Esophagus squamous epithelium (tissue), 5 donors: ENCODE data around the gene C11orf52. TPM values are rescaled to one million over a fixed set of nuclear protein-coding genes. Genes with fewer than 3 reads are reported as not detected.

Experiments
- DNase-seq: peaks from one replicate; lab custom pipeline; 2025; lab: John Stamatoyannopoulos, UW
- H3K27ac ChIP-seq, 4 donors: fragments of 200-600 bp; sonication (generic); one replicate each; pipeline ENCODE4 v1.5.1; 2016 to 2019; ENCODE audit warnings: mild to moderate bottlenecking in 1 of 4
- H3K27me3 ChIP-seq, 4 donors: fragments of 200-600 bp; sonication (generic); 1 replicate in 3 of 4; 2 replicates in 1 of 4; pipeline versions ENCODE4 v1.5.1 to v1.6.0; 2017 to 2021; ENCODE audit warnings: antibody characterized with exemption in 1 of 4
- H3K36me3 ChIP-seq, 3 donors: fragments of 200-600 bp; sonication (generic); one replicate each; pipeline ENCODE4 v1.5.1; 2016 to 2019
- H3K4me1 ChIP-seq, 3 donors: fragments of 200-600 bp; sonication (generic); one replicate each; pipeline ENCODE4 v1.5.1; 2017 to 2019
- H3K4me3 ChIP-seq, 4 donors: fragments of 200-600 bp; sonication (generic); 1 replicate in 3 of 4; 2 replicates in 1 of 4; pipeline ENCODE4 v1.5.1; 2016 to 2019; ENCODE audit warnings: mild to moderate bottlenecking in 2 of 4, moderate library complexity in 1 of 4
- H3K9me3 ChIP-seq, 3 donors: fragments of 200-600 bp; sonication (generic); one replicate each; pipeline ENCODE4 v1.5.1; 2016 to 2019
- POLR2A ChIP-seq, 4 donors: fragments of 450-650 bp; IDR thresholded peaks; one replicate each; pipeline ENCODE4 v1.6.1; 2017; ENCODE audit warnings: antibody characterized with exemption in 4 of 4, mild to moderate bottlenecking in 4 of 4, moderate library complexity in 3 of 4
- WGBS, 2 donors: methylation state at CpG; one replicate each; pipeline ENCODE4 v1.1.5; 2018; 5-methylcytosine and 5-hydroxymethylcytosine counted together
- intact Hi-C: fragments of 100-400 bp; cut with DNase I; formaldehyde crosslinking; loops from one replicate; pipeline ENCODE4 v1.15.0; 2022
- total RNA-seq, 4 donors: library from RNA; depleted of rRNA; stranded (reverse); fragments of >200 nt; gene quantifications; one replicate each; pipeline ENCODE4 v1.1.0, GENCODE V29; 2016
- TF ChIP-seq, protein P1 (sequence below), 6 experiments: fragments of 450-650 bp in 4 of 6; fragments of 200-600 bp in 2 of 6; sonication (generic) in 2 of 6; IDR thresholded peaks; one replicate each; pipeline ENCODE4 v1.5.1; 2016 to 2019; ENCODE audit warnings: antibody characterized with exemption in 6 of 6, mild to moderate bottlenecking in 4 of 6, moderate library complexity in 4 of 6
- donor health status: DM: yes; HTN: yes; CAD: no.

C11orf52 gene
- total RNA-seq, 4 donors from 2014 or later = 2.4 to 10.2 (median 3.7) TPM

DNA sequence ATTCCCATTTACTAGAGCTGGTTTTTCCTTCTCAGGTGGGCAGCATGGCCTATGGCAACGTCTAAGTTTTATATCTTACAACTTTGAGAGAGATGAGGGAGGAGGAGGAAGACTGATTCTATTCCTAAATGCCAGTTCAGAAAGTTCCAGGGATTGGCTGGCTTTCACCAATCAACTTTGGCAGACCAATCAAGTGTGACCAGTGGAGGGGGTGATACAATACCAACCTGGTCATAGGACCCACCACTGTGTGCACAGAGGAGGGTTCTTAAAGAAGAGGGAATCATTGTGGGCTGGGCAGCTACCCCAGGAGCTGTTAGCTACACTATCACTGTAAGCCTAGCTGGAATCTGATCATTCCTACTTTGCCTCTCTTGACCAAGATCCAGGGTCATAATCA is 26.5 kb downstream of the C11orf52 start:
- no peak for DNase-seq
- intact Hi-C loops = no loop called here
- Histone ChIP-seq H3K4me1 (peaks cover 0 to 28% (median 12%) of the 10 kb centered on the region in 3 donors), H3K36me3 (no peaks in the 10 kb centered on the region), H3K9me3 (no peaks in the 10 kb centered on the region), H3K27me3 (no peaks in the 10 kb centered on the region), H3K4me3 (no peak overlapping the region), H3K27ac (peak overlapping the region; percentile 24 to 71 (median 63))
- WGBS, 2 donors = 56 to 73% methylated on average over 1 of the region's 1 CpG
- TF ChIP-seq, protein P1, sequence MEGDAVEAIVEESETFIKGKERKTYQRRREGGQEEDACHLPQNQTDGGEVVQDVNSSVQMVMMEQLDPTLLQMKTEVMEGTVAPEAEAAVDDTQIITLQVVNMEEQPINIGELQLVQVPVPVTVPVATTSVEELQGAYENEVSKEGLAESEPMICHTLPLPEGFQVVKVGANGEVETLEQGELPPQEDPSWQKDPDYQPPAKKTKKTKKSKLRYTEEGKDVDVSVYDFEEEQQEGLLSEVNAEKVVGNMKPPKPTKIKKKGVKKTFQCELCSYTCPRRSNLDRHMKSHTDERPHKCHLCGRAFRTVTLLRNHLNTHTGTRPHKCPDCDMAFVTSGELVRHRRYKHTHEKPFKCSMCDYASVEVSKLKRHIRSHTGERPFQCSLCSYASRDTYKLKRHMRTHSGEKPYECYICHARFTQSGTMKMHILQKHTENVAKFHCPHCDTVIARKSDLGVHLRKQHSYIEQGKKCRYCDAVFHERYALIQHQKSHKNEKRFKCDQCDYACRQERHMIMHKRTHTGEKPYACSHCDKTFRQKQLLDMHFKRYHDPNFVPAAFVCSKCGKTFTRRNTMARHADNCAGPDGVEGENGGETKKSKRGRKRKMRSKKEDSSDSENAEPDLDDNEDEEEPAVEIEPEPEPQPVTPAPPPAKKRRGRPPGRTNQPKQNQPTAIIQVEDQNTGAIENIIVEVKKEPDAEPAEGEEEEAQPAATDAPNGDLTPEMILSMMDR (IDR thresholded peaks at IDR 0.05) = no peak
- no peak for TF ChIP-seq POLR2A (IDR thresholded peaks at IDR 0.05)

DNA sequence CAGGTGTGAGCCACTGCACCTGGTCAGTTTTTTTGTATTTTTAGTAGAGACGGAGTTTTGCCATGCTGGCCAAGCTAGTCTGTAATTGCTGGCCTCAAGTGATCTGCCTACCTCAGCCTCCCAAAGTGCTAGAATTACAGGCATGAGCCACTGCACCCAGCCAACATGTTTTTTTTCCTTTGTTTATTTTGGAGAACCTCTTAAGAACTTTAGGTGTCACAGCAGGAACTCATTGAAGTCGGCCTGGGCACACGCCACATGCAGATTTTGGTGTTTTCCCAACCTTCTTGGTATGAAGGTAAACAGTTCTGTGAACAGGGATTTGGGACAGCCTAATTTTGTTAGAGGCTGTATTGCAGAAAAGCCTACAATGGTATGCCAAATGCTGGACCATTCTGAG is 27.8 kb downstream of the C11orf52 start:
- no peaks in the 10 kb centered on the region for H3K36me3 ChIP-seq
- no peak overlapping the region for H3K27ac ChIP-seq
- intact Hi-C loops = no loop called here
- no peak overlapping the region for H3K4me3 ChIP-seq
- 31 to 42% methylated on average over 2 of the region's 3 CpGs for WGBS, 2 donors
- H3K27me3 ChIP-seq = no peaks in the 10 kb centered on the region
- TF ChIP-seq, protein P1 (IDR thresholded peaks at IDR 0.05) = no peak
- no peaks in the 10 kb centered on the region for H3K9me3 ChIP-seq
- H3K4me1 ChIP-seq = peaks cover 0 to 28% (median 12%) of the 10 kb centered on the region in 3 donors
- DNase-seq = no peak

DNA sequence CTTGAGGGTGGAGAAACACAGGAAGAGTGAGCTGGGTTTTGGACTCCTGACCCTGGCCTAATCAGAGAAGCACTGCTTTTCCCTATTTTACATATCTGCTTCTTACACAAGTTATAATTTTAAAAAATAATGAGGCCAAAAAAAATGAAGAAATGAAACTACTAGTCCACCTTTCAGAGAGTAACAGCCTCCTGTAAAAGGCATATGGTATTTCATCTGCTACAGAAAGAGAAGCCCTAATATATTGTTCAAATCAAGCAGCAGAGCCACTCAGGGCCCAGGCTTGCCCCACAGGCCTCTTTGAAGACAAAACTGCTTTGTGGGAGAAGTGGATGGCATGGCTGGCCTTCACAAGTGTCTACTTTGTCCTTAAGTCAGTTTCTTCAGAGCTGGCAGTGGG is 28.4 kb downstream of the C11orf52 start:
- intact Hi-C loops = no loop called here
- H3K27ac ChIP-seq = peak overlapping the region in 1 of 4 donors; percentile 21
- DNase-seq = no peak

DNA sequence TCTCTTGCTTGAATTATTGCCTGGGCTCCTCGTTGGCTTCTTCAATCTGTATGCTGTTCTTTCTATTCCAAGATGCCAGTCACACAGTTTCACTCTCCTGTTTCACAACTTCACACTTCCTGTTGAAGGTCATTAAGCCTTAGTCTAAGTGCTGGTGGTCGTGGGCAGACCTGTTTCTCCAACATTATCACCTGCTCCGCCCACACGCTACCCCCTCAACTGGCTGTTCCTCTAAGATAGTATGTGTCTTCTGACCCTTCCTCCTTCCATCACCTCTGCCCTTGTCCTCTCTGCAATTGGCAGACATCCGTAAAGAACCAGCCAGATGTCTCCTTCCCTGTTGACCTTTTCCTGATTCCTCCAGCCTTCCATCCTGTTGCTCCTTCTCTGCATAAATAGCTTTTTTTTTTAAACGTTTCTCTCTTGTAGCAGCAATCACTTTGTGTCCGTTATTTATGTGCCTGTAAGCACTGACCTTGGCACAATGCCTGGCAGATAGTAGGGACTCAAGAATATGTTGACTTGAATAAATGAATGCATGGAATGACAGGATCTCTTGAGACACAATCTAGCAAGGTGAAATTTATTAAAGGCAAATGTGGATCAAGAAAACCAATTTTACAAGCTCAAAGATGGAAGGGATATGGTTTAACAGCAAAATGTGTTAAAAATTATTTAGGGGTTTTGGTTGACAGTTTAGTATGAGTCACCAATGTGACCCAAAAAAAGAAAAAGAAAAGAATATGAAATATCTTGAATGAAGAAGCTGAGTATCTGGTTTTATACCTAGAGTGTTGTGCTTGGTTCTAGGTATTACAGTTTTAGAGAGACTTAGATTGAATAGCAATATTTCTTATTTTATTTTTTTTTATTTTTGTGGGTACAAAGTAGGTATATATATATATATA is 31.1 kb downstream of the C11orf52 start:
- Histone ChIP-seq H3K27me3 (no peaks in the 10 kb centered on the region), H3K4me1 (peaks cover 0 to 11% (median 7%) of the 10 kb centered on the region in 3 donors), H3K36me3 (no peaks in the 10 kb centered on the region), H3K4me3 (no peak overlapping the region), H3K27ac (no peak overlapping the region), H3K9me3 (no peaks in the 10 kb centered on the region)
- no peak for DNase-seq
- TF ChIP-seq, protein P1 (IDR thresholded peaks at IDR 0.05) = no peak
- no peak for TF ChIP-seq POLR2A (IDR thresholded peaks at IDR 0.05)
- WGBS, 2 donors = 53 to 58% methylated on average over 7 of the region's 7 CpGs
- intact Hi-C loops = no loop called here

More for the DNA sequence above, 28.4 kb downstream of the C11orf52 start:
- H3K36me3 ChIP-seq = no peaks in the 10 kb centered on the region
- peaks cover 0 to 23% (median 12%) of the 10 kb centered on the region in 3 donors for H3K4me1 ChIP-seq
- no peak overlapping the region for H3K4me3 ChIP-seq
- H3K27me3 ChIP-seq = no peaks in the 10 kb centered on the region
- no peaks in the 10 kb centered on the region for H3K9me3 ChIP-seq
- TF ChIP-seq POLR2A (IDR thresholded peaks at IDR 0.05) = no peak
- TF ChIP-seq, protein P1 (IDR thresholded peaks at IDR 0.05) = no peak

DNA sequence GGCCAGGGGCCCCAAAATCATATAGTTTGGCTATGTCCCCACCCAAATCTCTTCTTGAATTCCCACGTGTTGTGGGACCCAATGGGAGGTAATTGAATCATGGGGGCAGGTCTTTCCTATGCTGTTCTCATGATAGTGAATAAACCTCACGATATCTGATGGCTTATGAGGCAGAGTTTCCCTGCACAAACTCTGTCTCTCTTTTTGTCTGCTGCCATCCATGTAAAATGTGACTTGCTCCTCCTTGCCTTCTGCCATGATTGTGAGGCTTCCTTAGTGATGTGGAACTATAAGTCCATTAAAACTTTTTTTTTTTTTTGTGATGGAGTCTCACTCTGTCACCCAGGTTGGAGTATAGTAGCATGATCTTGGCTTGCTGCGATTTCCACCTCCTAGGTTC is 32.9 kb downstream of the C11orf52 start:
- Histone ChIP-seq H3K4me1 (peaks cover 0 to 2% (median 0%) of the 10 kb centered on the region in 3 donors), H3K9me3 (no peaks in the 10 kb centered on the region), H3K4me3 (no peak overlapping the region), H3K27me3 (no peaks in the 10 kb centered on the region), H3K27ac (no peak overlapping the region), H3K36me3 (no peaks in the 10 kb centered on the region)
- TF ChIP-seq, protein P1 (IDR thresholded peaks at IDR 0.05) = no peak
- TF ChIP-seq POLR2A (IDR thresholded peaks at IDR 0.05) = no peak
- WGBS, 2 donors = 95 to 96% methylated on average over 3 of the region's 3 CpGs
- no peak for DNase-seq
- intact Hi-C loops = no loop called here
